Non-pigmented ciliary epithelial cell (primary cell): Measurements from ENCODE around the gene CEP95.
"Not testable (repeated sequence)": the region's sequence is repeated elsewhere in the genome, so short reads cannot be mapped to it uniquely, and the experiment has no call there.

Experiments used
- DNase-seq: peaks from one replicate; pipeline ENCODE4 v3.0.0-alpha.2; 2010; ENCODE audit warnings: low read depth

Gene CEP95

GRCh38 chr17:64574646-64575045, 67.9 kb downstream of the CEP95 start:
- DNase-seq, result no peak

GRCh38 chr17:64575431-64575830, 68.7 kb downstream of the CEP95 start:
- no peak for DNase-seq

GRCh38 chr17:64577025-64577424, 70.2 kb downstream of the CEP95 start:
- DNase-seq, result not testable (repeated sequence)

GRCh38 chr17:64579917-64580316, 73.1 kb downstream of the CEP95 start:
- DNase-seq, result no peak

DNA sequence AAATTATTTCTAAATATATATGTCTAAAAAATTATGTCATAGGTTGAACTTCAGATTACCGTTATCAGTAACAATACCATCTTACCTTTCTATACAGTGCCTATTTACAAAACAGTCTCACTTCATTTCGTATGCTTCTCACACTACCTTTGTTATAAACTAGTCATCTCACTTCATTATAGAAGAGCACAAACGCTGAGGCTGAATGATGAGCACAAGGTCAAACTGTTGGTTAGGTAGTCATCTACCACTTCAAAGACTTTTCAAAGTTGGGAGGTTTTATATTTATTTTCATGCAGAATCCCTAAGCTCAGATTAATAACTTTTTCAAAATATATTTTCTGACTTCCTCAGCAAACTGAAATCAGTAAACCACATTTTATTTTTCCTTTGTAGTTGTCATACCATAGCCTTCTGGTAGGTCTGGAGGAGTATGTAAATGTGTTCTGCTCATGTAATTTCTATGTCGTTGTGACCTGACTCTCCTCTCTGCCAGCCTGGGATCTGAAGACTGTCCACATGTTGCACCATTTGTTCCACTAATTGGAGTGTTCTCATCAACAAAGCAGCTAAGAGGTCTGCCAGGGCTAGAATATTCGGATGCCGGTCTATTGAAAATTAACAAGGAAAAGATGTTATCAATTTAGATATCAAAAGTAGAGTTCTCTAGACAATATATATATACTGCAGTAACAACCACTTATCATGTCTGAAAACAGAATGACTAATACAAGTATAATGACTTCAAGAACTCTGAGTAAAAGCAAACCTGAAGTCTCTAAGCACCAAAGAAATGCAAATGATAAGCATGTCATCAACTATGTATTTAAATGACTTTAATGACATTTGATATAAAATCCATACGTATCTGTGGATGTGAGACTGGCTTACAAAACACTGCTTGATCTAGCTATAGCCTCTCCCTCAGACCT, 73.9 kb downstream of the CEP95 start:
- DNase-seq, result no peak

- no peak for DNase-seq
Measured at GRCh38 chr17:64583038-64583437, 76.3 kb downstream of the CEP95 start.

GRCh38 chr17:64585146-64585545, 78.4 kb downstream of the CEP95 start:
- no peak for DNase-seq
